ENCODE data around the gene PAX2. TPM values are rescaled to one million over a fixed set of nuclear protein-coding genes. Genes with fewer than 3 reads are reported as not detected.

Gene PAX2
- polyA plus RNA-seq, 2 of the 4 experiments (the other 2 are of a cell fraction) = 0.06 to 0.21 TPM

- Histone ChIP-seq H3K4me2 (no peak overlapping the region), H3K9me3 (no peaks in the 10 kb centered on the region), H3K4me3 (no peak overlapping the region), H3K27ac (0 out of 6 replicates have a peak overlapping the region, but pooled peaks of 1 of the 2 experiments have one; percentile 20), H3K4me1 (peaks cover 17% of the 10 kb centered on the region; the same call in 2 of the 3 replicates)
- ChIA-PET CTCF (interaction anchor here (0.6 to 15.9 kb wide), 37 partner anchors 9 to 560 kb away, joined by 3 to 289 read pairs (median 4); partner anchors contain the start of gene PAX2), POLR2A (no interaction called here)
- peak; percentile 63 to 92 for DNase-seq (ENCODE audit: low read depth in 1 of 2, low spot score in 1 of 2)
- TF ChIP-seq CTCF (IDR thresholded peaks at IDR 0.05) = peak; percentile 75
- TF ChIP-seq, protein P1, sequence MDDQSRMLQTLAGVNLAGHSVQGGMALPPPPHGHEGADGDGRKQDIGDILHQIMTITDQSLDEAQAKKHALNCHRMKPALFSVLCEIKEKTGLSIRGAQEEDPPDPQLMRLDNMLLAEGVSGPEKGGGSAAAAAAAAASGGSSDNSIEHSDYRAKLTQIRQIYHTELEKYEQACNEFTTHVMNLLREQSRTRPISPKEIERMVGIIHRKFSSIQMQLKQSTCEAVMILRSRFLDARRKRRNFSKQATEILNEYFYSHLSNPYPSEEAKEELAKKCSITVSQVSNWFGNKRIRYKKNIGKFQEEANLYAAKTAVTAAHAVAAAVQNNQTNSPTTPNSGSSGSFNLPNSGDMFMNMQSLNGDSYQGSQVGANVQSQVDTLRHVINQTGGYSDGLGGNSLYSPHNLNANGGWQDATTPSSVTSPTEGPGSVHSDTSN (IDR thresholded peaks at IDR 0.05) = no peak
- peak; percentile 70 for TF ChIP-seq SMC3 (IDR thresholded peaks at IDR 0.05)
- peak; percentile 72 to 82 for TF ChIP-seq RAD21 (conservative IDR thresholded peaks at IDR 0.05 in 1 of 2, IDR thresholded peaks at IDR 0.05 in 1 of 2)
- WGBS (ENCODE audit: missing lambda C conversion rate) = 42% methylated on average over 11 of the region's 11 CpGs
- no peak for FAIRE-seq
- ATAC-seq = peak; percentile 76 to 94; a peak in 5 of 6 replicates
Measured at GRCh38 chr10:100872034-100872791, 126.8 kb downstream of the PAX2 start.

GRCh38 chr10:100873146-100873826 is 127.9 kb downstream of the PAX2 start:
- FAIRE-seq = no peak
- Histone ChIP-seq H3K9me3 (no peaks in the 10 kb centered on the region), H3K27ac (peak overlapping the region in 1 of 2 experiments; percentile 28; a peak in 1 of 6 replicates), H3K4me2 (no peak overlapping the region), H3K4me3 (no peak overlapping the region), H3K4me1 (peaks cover 21% of the 10 kb centered on the region; the same call in 2 of the 3 replicates)
- TF ChIP-seq JUN (IDR thresholded peaks at IDR 0.05) = no peak
- no peak for TF ChIP-seq ZFP36 (IDR thresholded peaks at IDR 0.05; ENCODE audit: borderline replicate concordance, partially characterized antibody)
- TF ChIP-seq CTCF (IDR thresholded peaks at IDR 0.05) = no peak
- no peak for TF ChIP-seq EP300 (IDR thresholded peaks at IDR 0.05)
- no peak for TF ChIP-seq ATOH8 (CRISPR knock-in tag; IDR thresholded peaks at IDR 0.05; ENCODE audit: low read depth)
- TF ChIP-seq POLR2AphosphoS2 (conservative IDR thresholded peaks at IDR 0.05; ENCODE audit: low read length) = no peak
- ChIA-PET CTCF (interaction anchor here (0.7 to 15.9 kb wide), 11 partner anchors 8 to 391 kb away, joined by 3 to 289 read pairs (median 5); partner anchors contain the start of gene PAX2), POLR2A (no interaction called here)
- no peak for DNase-seq (ENCODE audit: low read depth in 1 of 2, low spot score in 1 of 2)
- no peak for ATAC-seq
- 82% methylated on average over 6 of the region's 7 CpGs for WGBS (ENCODE audit: missing lambda C conversion rate)

DNA sequence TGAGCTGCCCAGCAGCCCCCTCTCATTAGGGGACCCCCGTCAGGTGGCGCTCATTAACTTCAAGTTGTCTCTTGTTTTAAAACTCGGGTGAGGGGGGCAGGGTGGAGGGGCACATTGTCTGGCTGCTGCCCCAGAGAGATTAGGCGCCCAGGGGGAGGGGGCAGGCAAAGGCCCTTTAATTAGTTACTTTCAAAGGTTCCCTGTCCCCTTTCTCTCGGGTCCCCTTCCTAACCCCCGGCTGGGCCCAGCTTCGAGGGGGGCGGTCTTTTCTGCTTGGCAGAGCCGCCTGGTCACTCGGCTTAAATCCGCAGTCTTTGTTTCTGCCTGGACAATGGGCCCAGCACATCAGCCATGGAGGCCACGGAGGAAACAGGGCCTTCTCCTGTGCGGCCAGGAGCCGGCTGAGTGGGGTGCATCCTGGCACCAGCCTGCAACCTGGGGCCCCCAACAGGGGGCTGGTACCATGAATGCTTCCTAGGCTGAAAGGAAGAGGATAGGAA is 128.5 kb downstream of the PAX2 start:
- 74% methylated on average over 11 of the region's 14 CpGs for WGBS (ENCODE audit: missing lambda C conversion rate)
- Histone ChIP-seq H3K4me3 (no peak overlapping the region), H3K4me1 (peaks cover 22% of the 10 kb centered on the region; the same call in 2 of the 3 replicates), H3K4me2 (no peak overlapping the region), H3K27ac (0 out of 6 replicates have a peak overlapping the region, but pooled peaks of 1 of the 2 experiments have one; percentile 28), H3K9me3 (no peaks in the 10 kb centered on the region)
- ChIA-PET CTCF (interaction anchor here (0.6 to 15.9 kb wide), 10 partner anchors 9 to 392 kb away, joined by 3 to 289 read pairs (median 6); partner anchors contain the start of gene PAX2), POLR2A (no interaction called here)
- no peak for FAIRE-seq
- DNase-seq (ENCODE audit: low read depth in 1 of 2, low spot score in 1 of 2) = no peak
- ATAC-seq = no peak
- no peak for TF ChIP-seq MAX (IDR thresholded peaks at IDR 0.05)
- TF ChIP-seq, protein P2, sequence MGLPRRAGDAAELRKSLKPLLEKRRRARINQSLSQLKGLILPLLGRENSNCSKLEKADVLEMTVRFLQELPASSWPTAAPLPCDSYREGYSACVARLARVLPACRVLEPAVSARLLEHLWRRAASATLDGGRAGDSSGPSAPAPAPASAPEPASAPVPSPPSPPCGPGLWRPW (IDR thresholded peaks at IDR 0.05) = no peak
- no peak for TF ChIP-seq ZC3H11A (IDR thresholded peaks at IDR 0.05)
- no peak for TF ChIP-seq CBX2 (IDR thresholded peaks at IDR 0.05; ENCODE audit: borderline replicate concordance, low read depth)
- no peak for TF ChIP-seq CBX8 (IDR thresholded peaks at IDR 0.05)
- no peak for TF ChIP-seq HEYL (CRISPR knock-in tag; IDR thresholded peaks at IDR 0.05)
- TF ChIP-seq HMGXB4 (CRISPR knock-in tag; IDR thresholded peaks at IDR 0.05; ENCODE audit: borderline replicate concordance) = no peak
- no peak for TF ChIP-seq HOXB5 (CRISPR knock-in tag; IDR thresholded peaks at IDR 0.05)
- TF ChIP-seq EHMT2 (IDR thresholded peaks at IDR 0.05; ENCODE audit: low read depth) = no peak
- TF ChIP-seq JUN (IDR thresholded peaks at IDR 0.05) = no peak

Measured in A549 (cell line).